Measurements from ENCODE around the gene UVRAG.

Gene UVRAG

DNA sequence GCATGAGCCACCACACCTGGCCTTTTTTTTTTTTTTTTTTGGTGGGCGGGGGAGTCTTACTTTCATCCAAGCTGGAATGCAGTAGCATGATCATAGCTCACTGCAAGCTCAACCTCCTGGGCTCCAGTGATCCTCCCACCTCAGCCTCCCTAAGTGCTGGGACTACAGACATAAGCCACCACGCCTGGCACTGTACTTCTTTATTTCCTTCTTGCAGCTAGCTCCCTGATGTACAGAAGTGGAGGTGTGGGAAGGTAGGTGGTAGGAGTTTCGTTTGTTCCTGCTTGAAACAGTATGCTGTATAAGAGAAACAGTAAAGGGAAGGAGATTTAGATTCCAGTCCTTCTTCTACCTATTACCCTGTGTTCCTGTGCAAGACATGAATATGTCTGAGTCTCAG is 319.2 kb downstream of the UVRAG start:
- no peaks in the 10 kb centered on the region for H3K36me3 ChIP-seq
- H3K4me1 ChIP-seq, result peaks cover 22% of the 10 kb centered on the region
- no peaks in the 10 kb centered on the region for H3K9me3 ChIP-seq
- no peak for DNase-seq
- H3K4me3 ChIP-seq (ENCODE audit: low read depth, low read length), result no peak overlapping the region
- H3K27me3 ChIP-seq, result no peaks in the 10 kb centered on the region
- TF ChIP-seq, protein P1, sequence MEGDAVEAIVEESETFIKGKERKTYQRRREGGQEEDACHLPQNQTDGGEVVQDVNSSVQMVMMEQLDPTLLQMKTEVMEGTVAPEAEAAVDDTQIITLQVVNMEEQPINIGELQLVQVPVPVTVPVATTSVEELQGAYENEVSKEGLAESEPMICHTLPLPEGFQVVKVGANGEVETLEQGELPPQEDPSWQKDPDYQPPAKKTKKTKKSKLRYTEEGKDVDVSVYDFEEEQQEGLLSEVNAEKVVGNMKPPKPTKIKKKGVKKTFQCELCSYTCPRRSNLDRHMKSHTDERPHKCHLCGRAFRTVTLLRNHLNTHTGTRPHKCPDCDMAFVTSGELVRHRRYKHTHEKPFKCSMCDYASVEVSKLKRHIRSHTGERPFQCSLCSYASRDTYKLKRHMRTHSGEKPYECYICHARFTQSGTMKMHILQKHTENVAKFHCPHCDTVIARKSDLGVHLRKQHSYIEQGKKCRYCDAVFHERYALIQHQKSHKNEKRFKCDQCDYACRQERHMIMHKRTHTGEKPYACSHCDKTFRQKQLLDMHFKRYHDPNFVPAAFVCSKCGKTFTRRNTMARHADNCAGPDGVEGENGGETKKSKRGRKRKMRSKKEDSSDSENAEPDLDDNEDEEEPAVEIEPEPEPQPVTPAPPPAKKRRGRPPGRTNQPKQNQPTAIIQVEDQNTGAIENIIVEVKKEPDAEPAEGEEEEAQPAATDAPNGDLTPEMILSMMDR (IDR thresholded peaks at IDR 0.05; ENCODE audit: low read depth, low read length), result no peak

DNA sequence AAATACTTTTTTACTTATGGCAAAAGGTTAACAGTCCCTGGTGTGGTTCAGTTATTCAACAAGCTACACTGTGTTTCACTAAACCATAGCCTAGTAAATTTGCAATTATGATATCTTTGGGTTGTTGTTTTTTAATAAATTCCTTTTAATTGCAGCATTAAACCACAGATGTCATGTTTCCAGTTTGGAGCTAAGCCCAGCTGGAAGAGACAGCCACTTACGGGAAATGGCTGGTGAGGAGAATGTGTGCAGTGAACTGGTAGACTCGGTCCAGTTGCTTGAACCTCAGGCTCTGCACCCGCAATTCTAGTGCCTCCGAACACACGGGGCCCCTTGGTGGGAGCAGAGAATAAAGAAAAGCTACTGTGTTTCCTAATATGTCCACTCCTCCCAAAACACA is 320.5 kb downstream of the UVRAG start:
- DNase-seq, result no peak
- no peak overlapping the region for H3K4me3 ChIP-seq (ENCODE audit: low read depth, low read length)
- no peaks in the 10 kb centered on the region for H3K36me3 ChIP-seq
- TF ChIP-seq, protein P1 (IDR thresholded peaks at IDR 0.05; ENCODE audit: low read depth, low read length), result no peak
- H3K9me3 ChIP-seq, result no peaks in the 10 kb centered on the region
- H3K4me1 ChIP-seq, result peaks cover 13% of the 10 kb centered on the region
- no peaks in the 10 kb centered on the region for H3K27me3 ChIP-seq

DNA sequence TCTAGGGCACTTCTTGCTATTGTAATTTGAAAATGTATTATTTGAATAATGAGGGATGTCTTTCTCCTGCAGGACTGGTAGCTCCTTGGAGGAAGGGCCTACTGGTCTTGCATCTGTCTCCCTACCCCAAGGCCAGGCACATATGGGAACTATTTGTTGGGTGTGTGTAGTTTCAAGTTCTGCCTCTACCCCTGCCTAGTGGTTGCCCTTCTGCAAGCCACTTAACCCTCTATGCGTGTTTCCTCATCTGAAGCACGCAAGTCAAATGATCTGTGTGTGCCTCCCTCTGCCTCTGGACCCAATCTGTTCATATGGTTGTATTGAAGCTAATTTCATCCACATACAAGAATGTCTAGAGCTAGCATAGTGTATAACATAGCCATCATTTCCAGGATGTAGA is 324.3 kb downstream of the UVRAG start:
- H3K36me3 ChIP-seq, result 0 out of 2 replicates have a peak, but pooled peaks cover 4% of the 10 kb centered on the region
- no peak for DNase-seq
- TF ChIP-seq, protein P1 (IDR thresholded peaks at IDR 0.05; ENCODE audit: low read depth, low read length), result no peak

DNA sequence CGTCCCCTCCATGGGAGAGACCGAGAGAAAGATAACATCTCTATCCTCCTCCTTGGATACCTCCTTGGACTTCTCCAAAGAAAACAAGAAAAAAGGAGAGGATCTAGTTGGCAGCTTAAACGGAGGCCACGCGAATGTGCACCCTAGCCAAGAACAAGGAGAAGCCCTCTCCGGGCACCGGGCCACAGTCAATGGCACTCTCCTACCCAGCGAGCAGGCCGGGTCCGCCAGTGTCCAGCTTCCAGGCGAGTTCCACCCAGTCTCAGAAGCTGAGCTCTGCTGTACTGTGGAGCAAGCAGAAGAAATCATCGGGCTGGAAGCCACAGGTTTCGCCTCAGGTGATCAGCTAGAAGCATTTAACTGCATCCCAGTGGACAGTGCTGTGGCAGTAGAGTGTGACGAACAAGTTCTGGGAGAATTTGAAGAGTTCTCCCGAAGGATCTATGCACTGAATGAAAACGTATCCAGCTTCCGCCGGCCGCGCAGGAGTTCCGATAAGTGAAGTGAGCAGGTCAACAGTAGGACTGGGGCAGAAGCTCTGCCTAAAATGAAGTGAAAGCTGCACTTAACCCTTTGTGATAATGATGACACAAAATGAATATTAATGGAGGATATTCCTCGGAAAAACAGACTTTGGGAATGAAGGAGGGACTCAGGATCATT is 326.0 kb downstream of the UVRAG start:
- 0 out of 2 replicates have a peak, but pooled peaks cover 5% of the 10 kb centered on the region for H3K4me1 ChIP-seq
- H3K9me3 ChIP-seq, result no peaks in the 10 kb centered on the region
- 0 out of 2 replicates have a peak, but pooled peaks cover 4% of the 10 kb centered on the region for H3K36me3 ChIP-seq
- no peak for DNase-seq
- TF ChIP-seq, protein P1 (IDR thresholded peaks at IDR 0.05; ENCODE audit: low read depth, low read length), result no peak
- no peaks in the 10 kb centered on the region for H3K27me3 ChIP-seq
- no peak overlapping the region for H3K4me3 ChIP-seq (ENCODE audit: low read depth, low read length)

More for the DNA sequence above, 324.3 kb downstream of the UVRAG start:
- Histone ChIP-seq H3K4me1 (0 out of 2 replicates have a peak, but pooled peaks cover 5% of the 10 kb centered on the region), H3K27me3 (no peaks in the 10 kb centered on the region), H3K9me3 (no peaks in the 10 kb centered on the region), H3K4me3 (ENCODE audit: low read depth, low read length) (no peak overlapping the region)

DNA sequence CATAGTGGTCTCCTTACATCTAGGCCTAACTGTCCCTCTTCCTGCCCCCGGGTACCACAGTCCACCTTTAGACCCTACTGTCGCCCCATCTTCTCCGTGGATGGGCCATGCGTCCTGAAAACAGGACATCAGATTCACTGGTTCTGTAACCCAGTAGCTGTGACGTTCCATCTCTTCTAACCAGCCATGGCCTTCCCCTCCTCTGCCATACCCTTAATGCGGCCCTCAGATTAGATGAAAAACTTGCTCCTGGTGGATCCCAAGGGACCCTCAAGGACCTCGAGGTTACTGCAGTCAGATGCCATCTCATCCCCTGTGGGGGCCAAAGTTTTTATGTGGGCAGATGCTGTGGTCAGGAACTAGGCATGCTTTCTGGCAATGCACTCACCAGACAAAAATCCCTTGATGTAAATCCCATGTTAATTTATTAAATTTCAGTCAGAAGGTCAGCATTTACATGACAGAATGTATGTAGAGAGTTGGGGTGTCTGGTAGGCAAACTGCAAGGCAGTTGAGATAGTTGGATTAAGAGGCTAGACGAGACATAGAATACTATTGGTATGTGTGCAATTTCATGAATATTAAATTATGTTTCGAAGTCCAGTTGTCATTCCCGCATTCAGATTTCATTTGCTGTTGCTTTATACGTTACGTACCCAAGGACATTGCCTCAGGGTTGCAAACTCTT is 327.0 kb downstream of the UVRAG start:
- no peak overlapping the region for H3K4me3 ChIP-seq (ENCODE audit: low read depth, low read length)
- H3K4me1 ChIP-seq, result 0 out of 2 replicates have a peak, but pooled peaks cover 5% of the 10 kb centered on the region
- DNase-seq, result no peak
- H3K36me3 ChIP-seq, result 0 out of 2 replicates have a peak, but pooled peaks cover 4% of the 10 kb centered on the region
- TF ChIP-seq, protein P1 (IDR thresholded peaks at IDR 0.05; ENCODE audit: low read depth, low read length), result no peak
- H3K27me3 ChIP-seq, result no peaks in the 10 kb centered on the region
- no peaks in the 10 kb centered on the region for H3K9me3 ChIP-seq

DNA sequence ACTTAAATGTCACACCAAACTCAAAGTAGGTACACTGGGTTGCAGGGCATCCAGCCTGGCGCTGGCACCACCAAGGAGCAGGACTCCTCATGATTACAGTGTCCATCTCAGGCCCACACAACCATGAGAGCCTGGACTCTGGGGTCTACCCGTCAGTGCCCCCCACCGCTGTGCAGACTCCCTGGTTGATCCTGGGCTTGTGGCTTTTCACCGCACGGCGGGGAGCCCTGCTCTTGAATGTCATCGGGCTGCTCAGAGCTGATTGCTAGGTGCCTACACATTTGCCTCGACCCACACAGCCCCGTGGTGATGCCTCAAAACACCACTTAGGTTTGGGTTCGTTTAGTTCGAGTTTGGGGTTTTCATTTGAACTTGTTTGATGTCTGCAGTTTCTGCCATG is 328.3 kb downstream of the UVRAG start:
- 0 out of 2 replicates have a peak, but pooled peaks cover 4% of the 10 kb centered on the region for H3K36me3 ChIP-seq
- TF ChIP-seq, protein P1 (IDR thresholded peaks at IDR 0.05; ENCODE audit: low read depth, low read length), result no peak
- no peaks in the 10 kb centered on the region for H3K9me3 ChIP-seq
- 0 out of 2 replicates have a peak, but pooled peaks cover 5% of the 10 kb centered on the region for H3K4me1 ChIP-seq
- H3K27me3 ChIP-seq, result no peaks in the 10 kb centered on the region
- H3K4me3 ChIP-seq (ENCODE audit: low read depth, low read length), result no peak overlapping the region
- DNase-seq, result no peak
